Renal cortical epithelial cell (primary cell): ENCODE data around the gene HSPB6. TPM values are rescaled to one million over a fixed set of nuclear protein-coding genes. Genes with fewer than 3 reads are reported as not detected.
"Not testable (repeated sequence)": the region's sequence is repeated elsewhere in the genome, so short reads cannot be mapped to it uniquely, and the experiment has no call there.

Source experiments
- DNase-seq: peaks from one replicate; pipeline ENCODE4 v3.0.0-alpha.2; 2011; ENCODE audit warnings: low read depth
- total RNA-seq: library from RNA; depleted of rRNA; stranded (reverse); fragments of >200 nt; gene quantifications from 2 replicates; pipeline ENCODE4 v1.2.3, GENCODE V29; 2014

The HSPB6 gene
- total RNA-seq, 1 donor from 2014 or later, result 0.65 TPM

- DNase-seq, result no peak
These were observed 24.9 kb downstream of the HSPB6 start for GRCh38 chr19:35731779-35732405.

GRCh38 chr19:35731353-35731752 lies 25.5 kb downstream of the HSPB6 start:
- no peak for DNase-seq

GRCh38 chr19:35730326-35730725 lies 26.5 kb downstream of the HSPB6 start:
- no peak for DNase-seq

GRCh38 chr19:35729763-35730162 lies 27.1 kb downstream of the HSPB6 start:
- no peak for DNase-seq

- DNase-seq, result no peak
These were observed 27.8 kb downstream of the HSPB6 start for GRCh38 chr19:35729021-35729420.

- DNase-seq, result no peak
These were observed 28.7 kb downstream of the HSPB6 start for GRCh38 chr19:35727956-35728706.

GRCh38 chr19:35727053-35727955 lies 29.5 kb downstream of the HSPB6 start:
- no peak for DNase-seq

GRCh38 chr19:35725216-35725861 lies 31.5 kb downstream of the HSPB6 start:
- DNase-seq, result no peak

GRCh38 chr19:35724560-35724959 lies 32.3 kb downstream of the HSPB6 start:
- DNase-seq, result no peak

GRCh38 chr19:35724132-35724531 lies 32.7 kb downstream of the HSPB6 start:
- DNase-seq, result not testable (repeated sequence)

GRCh38 chr19:35723671-35724070 lies 33.2 kb downstream of the HSPB6 start:
- no peak for DNase-seq

GRCh38 chr19:35722897-35723296 lies 33.9 kb downstream of the HSPB6 start:
- DNase-seq, result no peak

- no peak for DNase-seq
These were observed 34.4 kb downstream of the HSPB6 start for GRCh38 chr19:35722461-35722860.

- no peak for DNase-seq
These were observed 35.5 kb downstream of the HSPB6 start for GRCh38 chr19:35721374-35721773.

GRCh38 chr19:35720648-35721047 lies 36.2 kb downstream of the HSPB6 start:
- no peak for DNase-seq

GRCh38 chr19:35720163-35720524 lies 36.7 kb downstream of the HSPB6 start:
- DNase-seq, result no peak

GRCh38 chr19:35719402-35720162 lies 37.2 kb downstream of the HSPB6 start:
- no peak for DNase-seq

- DNase-seq, result no peak
These were observed 38.3 kb downstream of the HSPB6 start for GRCh38 chr19:35718345-35719041.

- no peak for DNase-seq
These were observed 39.0 kb downstream of the HSPB6 start, which contains the start of gene KMT2B for GRCh38 chr19:35717665-35718344. Gene KMT2B, plus strand, starts transcription at chr19:35718003. Its CDS starts 16 bp downstream, at chr19:35718019.
